NCI-H1105 (cell line): Measurements from ENCODE around the gene NUMBL.
"Not testable (repeated sequence)": the region's sequence is repeated elsewhere in the genome, so short reads cannot be mapped to it uniquely, and the experiment has no call there.

ENCODE experiments used
- DNase-seq: peaks from one replicate; lab custom pipeline; 2025; lab: John Stamatoyannopoulos, UW

The NUMBL gene

DNA sequence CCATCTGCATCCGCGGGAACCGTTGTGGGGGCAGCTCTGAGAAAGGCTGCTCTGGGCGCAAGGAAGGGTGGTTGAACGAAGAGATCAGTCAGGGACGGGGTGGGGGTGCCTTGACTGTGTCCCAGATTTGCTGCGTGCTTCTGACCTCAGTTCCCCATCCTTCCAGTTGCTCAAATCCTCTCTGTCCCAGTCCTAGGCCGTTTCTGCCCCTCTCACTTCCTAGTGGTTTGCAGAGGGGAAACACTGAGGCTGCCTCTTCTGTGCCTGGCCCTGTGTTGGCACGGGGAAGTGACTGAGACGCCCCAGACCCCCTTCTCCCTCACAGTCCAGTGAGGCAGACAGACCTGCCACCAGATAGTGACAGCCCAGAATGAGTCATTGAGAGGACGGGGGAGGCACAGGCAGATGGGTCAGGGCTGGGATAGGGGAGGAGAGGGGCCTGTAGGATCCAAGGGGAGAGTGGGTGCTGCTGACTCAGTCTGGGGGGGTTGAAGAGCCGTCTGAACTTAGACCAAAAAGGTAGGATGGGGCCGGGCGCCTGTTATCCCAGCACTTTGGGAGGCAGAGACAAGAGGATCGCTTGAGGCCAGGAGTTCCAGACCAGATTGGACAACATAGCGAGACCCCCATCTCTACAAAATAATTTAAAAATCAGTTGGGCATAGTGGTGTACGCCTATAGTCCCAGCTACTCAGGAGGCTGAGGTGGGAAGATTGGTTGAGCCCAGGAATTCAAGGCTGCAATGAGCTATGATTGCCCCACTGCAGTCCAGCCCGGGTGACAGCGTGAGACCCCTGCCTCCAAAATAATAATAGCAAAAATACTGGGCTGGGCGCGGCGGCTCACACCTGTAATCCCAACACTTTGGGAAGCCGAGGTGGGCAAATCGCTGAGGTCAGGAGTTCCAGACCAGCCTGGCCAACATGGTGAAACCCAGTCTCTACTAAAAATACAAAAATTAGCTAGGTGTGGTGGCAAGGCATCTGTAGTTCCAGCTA is 26.5 kb downstream of the NUMBL start:
- no peak for DNase-seq

DNA sequence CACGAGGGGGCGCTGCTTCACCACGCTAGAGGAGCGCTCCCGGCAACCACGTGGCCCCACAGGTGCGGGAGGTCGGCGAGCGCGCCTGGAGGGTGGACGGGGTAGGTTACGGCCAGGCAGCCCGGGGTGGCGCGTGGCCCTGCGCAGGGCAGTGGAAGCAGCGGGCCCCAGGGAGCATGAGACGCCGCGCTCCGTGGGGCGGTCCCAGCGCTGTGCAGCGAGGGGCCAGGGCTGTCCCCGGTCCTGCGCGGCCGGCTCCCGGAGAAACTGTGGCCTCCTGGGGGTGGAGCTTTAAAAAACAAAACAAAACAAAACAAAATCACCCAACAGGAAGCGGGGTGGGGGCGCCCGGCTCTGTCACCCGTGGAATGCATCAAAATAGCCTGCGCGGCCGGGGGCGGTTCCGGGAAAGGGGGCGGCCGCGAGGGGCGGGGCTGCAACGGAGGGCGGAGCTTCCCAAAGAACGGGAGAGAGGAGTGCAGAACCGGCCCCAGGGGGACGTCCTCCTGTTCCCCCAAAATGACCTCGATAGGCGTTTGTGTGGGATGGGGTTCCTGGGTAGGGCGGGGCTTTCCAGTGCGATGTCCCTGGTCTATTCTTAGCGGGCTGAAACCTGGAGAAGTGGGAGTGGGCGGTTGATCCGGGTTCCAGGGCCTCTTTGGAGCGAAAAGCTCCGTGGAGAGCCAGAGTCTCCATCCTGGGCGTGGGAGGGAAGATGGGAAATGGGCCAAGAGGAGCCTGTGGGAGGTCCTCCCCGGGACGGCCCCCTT is 27.3 kb downstream of the NUMBL start:
- peak; percentile 78 for DNase-seq

DNA sequence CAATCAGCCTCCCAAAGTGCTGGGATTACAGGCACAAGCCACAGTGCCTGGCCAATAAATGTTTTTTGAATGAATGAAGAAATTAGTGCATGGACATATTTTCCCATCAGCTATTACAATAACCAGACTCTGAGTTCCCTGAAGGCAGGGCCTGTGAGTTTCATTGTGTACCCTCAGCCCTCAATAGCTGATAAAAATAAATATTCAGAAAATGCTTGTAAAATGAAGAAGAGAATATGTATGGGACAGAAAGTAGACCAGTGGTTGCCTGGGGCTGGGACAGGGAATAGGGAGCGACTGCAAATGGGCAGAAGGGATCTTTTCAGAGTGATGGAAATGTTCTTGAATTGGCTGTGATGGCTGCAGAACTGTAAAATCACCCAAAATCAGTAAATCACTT is 28.8 kb downstream of the NUMBL start:
- no peak for DNase-seq

DNA sequence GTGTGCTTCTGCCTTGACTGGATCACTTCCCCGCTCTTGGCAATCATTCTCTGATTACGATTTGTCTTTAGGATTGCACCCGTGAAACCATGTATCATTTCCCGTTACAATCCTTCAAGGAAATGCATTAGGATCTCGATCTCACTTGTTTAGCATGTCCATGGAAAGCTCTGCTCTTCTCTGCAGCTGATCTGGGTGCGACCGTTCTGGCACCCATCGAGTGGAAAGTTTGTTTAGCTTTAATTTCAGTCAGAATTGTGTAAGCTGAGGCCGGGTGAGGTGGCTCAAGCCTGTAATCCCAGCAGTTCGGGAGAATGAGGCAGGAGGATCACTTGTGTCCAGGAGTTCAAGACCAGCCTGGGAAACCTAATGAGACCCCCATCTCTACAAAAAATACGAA is 30.9 kb downstream of the NUMBL start:
- no peak for DNase-seq

DNA sequence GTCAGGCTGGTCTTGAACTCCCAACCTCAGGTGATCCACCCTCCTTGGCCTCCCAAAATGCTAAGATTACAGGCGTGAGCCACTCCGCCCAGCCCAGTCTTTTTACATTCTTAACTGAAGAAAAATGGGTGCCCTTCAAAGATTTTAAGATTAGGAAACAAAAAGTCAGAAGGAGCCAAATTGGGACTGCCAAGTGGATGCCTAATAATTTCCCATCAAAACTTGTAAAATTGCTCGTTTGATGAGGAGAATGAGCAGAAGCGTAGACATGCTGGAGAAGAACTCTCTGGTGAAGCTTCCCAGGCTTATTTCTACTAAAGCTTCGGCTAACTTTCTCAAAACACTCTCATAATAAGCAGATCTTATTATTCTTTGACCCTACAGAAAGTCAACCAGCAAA is 31.3 kb downstream of the NUMBL start:
- DNase-seq: no peak

DNA sequence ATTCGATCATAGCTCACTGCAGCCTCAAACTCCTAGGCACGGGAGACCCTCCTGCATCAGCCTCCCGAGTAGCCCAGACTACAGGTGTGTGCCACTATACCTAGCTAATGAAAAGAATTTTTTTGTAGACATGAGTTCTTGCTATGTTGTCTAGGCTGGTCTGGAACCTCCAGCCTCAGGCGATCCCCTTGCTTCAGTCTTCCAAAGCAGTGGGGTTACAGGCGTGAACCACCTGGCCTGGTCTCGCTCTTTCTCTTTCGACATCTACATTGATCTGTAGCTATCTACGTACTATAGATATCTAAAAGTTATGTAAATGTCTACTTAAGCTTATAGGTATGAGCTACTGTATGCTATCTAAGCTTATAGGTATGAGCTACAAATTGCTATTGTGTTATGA is 32.4 kb downstream of the NUMBL start:
- DNase-seq: no peak

DNA sequence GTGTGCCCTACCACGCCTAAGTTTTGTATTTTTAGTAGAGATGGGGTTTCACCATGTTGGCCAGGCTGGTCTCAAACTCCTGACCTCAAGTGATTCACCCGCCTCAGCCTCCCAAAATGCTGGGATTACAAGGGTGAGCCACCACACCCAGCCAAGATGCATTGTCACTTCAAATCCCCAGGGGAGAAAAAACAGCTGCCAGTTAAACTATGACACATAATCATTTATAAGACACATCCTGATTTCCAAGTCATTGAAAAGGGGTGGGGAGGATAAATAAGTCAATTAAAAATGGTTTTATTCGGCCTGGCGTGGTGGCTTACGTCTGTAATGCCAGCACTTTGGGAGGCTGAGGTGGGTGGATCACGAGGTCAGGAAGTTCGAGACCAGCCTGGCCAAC is 34.8 kb downstream of the NUMBL start:
- DNase-seq: not testable (repeated sequence)

DNA sequence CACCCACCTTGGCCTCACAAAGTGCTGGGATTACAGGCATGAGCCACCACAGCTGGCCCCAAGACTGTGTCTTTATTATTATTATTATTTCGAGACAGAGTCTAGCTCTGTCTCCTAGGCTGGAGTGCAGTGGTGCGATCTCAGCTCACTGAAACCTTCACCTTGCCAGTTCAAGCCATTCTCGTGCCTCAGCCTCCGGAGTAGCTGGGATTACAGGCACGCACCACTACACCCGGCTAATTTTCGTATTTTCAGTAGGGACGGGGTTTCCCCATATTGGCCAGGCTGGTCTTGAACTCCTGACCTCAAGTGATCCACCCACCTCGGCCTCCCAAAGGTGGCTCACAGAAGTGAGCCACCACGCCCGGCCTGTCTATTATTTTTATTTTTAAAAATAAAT is 38.1 kb downstream of the NUMBL start:
- not testable (repeated sequence) for DNase-seq

DNA sequence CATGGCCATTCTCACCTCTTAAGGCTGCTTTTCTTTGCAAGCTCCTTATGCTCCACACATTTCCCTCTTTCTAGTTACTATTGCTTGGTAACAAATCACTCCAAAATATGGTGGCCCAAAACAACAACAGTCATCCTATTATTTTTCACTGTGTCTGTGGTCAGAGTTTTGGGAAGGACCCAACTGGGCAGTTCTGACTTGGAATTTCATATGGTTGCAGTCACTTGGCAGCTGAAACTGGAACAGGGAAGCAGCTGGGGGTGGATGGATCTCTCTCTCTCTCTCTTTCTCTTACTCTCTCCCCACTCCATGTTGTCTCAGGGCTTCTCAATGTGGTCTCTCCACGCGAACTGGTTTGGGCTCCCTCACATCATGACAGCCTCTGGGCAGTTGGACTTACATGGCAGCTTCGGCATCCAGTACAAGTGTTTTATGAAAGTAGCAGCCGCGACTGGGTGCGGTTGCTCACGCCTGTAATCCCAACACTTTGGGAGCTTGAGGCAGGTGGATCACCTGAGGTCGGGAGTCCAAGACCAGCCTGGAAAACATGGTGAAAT is 39.6 kb downstream of the NUMBL start:
- DNase-seq: no peak

DNA sequence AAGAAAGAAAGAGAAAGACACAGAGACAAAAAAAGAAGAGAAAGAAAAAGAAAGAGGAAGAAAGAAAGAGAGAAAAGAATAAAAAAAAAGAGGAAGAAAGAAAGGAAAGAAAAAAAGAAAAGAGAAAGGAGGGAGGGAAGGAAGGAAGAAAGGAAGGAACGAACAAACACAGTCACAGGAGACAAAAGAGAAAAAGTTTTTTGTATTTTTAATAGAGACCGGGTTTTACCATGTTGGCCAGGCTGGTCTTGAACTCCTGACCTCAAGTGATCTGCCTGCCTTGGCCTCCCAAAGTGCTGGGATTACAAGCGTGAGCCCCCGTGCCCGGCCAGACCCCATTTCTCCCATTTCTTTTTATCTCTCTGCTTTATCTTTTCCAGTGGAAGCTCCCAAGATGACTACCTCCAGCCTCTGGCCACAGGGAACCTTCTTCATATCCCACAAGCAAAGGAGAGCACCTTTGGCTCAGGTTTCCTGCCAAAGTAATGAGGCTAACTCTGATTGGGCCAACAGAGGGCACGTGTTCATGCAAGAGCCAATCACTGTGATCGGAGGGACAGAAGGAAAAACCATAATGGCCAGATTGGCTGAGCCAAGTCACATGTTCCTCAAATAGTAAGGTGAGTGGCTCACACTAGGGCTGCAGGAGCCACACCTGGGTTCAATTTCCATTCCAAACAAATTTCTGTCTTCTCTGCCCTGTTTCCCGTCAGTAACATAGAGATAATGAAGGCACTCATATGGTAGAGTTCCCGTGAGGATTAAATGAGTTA is 40.4 kb downstream of the NUMBL start:
- DNase-seq: not testable (repeated sequence)

DNA sequence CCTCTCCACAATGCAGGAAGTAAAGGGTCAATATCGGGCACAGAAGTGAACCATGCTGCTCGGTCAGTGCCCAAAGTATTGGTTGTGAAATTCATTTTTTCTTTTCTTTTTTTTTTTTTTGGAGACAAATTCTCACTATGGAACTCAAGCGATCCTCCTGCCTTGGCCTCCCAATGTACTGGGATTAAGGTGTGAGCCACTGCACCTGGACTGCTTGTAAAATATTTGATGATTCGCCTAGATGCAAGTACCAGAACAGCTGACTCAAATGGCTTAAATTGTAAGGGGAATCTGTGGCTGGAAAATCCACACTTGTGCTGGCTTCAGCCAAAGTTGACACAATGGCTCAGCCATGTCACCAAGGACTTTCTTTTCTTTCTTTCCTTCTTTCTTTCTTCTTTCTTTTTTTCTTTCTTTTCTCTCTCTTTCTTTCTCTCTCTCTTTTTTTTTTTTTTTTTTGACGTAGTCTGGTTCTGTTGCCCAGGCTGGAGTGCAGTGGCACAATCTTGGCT is 43.7 kb downstream of the NUMBL start:
- no peak for DNase-seq

DNA sequence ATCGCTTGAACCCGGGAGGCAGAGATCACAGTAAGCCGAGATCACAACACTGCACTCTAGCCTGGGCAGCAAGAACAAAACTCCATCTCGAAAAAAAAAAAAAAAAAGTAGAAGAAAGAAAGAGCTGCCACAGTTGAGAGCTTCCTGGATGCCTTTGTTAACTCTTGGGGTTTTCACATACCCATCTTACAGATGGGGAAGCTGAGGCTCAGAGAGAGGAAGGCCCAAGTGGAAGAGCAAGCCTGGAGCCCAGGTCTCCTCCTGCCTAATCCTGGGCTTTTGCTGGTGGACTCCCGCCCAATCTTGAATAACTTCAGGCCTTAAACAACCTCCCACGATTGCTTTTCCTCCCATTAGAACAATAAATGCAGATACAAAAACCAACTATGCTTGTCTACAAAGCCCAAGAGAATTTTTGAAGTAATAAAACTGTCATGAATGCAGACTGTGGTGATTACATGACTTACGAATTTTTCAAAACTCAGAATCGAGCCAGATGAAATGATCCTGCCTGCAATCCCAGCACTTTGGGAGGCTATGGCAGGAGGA is 47.6 kb downstream of the NUMBL start:
- DNase-seq: no peak

DNA sequence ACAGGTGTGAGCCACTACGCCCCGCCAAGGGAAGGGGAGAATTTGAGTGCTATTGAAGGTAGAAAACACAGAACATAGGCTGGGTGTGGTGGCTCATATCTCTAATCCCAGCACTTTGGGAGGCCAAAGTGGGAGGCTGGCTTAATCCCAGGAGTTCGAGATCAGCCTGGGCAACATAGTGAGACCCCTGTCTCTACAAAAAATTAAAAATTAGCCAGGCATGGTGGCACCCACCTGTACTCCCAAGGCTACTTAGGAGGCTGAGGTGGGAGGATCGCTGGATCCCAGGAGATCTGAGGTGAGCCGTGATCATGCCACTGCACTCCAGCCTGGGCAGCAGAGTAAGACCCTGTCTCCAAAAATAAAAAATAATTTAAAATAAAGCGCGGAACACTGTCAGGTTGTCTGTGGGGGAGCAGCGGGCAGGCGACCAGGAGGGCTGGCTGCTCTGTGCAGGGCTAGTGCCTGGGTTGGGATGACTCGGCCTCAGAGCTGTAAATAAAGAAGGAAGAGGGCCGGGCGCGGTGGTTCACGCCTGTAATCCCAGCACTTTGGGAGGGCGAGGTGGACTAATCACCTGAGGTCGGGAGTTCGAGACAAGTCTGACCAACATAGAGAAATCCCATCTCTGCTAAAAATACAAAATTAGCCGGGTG is 48.3 kb downstream of the NUMBL start:
- no peak for DNase-seq

DNA sequence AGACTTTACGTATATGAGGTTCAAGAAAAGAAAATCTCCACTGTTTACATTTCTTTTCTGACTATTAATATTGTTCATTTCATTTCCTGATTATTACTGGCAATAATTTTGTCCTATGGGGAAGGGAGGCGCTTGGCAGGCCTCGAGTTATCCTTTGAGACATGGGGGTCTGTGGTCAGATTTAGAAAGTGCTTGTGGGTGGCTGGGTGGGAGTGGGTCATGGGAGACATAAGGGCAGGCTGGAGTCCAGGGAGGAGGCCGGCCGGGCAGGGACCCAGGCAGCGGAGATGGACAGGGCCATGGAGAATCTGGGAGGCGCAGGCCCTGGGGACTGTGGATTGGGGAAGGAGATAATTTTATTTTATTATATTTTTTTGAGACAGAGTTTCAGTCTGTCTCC is 49.2 kb downstream of the NUMBL start:
- DNase-seq: no peak

DNA sequence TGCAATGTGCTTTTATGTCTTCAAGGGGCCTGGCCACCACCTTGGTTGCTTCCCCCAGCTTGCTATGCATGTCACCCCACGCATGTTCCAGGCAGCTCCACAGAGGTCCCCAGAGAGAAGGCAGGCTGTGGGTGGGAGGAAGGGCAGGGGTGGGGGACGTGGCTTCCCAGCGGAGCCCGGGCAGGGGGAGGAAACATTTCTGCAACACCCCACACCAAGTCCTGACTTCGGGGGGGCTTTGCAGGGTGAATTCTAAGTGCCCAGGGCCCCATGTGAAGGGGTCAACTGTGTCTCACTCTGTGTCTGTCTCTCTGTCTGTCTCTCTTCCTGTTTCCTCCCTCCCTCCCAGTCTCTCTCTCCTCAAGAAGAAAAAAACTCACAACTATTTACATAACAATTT is 49.7 kb downstream of the NUMBL start:
- no peak for DNase-seq

DNA sequence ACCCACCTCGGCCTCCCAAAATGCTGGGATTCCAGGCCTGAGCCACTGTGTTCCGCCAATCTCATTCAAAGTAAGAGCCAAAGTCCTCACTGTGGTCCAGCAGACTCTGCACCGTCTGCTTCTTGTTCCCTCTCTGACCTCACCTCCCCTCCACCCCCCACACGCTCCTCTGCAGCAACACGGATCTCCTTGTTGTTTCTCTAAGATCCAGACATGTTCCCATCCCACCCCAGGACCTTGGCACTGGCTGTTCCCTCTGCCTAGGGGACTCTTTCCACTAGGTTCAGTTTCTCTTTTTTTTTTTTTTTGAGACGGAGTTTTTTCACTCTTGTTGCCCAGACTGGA is 50.8 kb downstream of the NUMBL start:
- DNase-seq: no peak

DNA sequence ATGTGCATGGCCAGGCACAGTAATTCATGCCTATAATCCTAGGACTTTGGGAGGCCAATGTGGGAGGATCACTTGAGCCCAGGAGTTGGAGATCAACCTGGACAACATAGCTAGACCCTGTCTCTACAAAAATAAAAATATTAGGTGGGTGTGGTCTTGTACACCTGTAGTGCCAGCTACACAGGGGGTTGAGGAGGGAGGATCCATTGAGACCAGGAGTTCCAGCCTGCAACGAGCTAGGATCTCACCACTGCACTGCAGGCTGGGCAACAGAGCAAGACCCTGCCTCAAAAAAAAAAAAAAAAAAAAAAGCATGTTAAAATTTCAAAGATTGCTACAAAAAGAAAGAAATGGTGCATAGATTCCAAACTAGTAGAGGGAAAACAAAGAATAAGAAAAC is 52.1 kb downstream of the NUMBL start:
- DNase-seq: no peak

DNA sequence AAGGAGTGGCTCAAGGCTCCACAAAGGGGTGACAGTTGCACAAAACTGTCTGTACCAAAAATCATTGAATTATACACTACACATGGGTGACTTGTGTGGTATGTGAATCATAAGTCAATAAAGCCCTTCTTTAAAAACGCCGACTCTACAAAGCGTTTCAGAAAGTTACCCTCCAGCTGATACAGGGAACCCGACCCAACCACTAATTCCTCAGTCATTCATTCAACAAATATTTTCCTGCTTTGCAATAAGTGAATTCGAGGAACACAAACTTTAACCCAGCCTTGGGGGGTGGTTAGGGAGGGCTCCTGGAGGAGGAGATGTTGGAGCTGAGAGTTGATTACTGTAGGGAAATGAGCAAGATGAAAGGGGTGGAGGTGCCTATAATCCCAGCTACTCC is 57.2 kb downstream of the NUMBL start:
- DNase-seq: no peak

DNA sequence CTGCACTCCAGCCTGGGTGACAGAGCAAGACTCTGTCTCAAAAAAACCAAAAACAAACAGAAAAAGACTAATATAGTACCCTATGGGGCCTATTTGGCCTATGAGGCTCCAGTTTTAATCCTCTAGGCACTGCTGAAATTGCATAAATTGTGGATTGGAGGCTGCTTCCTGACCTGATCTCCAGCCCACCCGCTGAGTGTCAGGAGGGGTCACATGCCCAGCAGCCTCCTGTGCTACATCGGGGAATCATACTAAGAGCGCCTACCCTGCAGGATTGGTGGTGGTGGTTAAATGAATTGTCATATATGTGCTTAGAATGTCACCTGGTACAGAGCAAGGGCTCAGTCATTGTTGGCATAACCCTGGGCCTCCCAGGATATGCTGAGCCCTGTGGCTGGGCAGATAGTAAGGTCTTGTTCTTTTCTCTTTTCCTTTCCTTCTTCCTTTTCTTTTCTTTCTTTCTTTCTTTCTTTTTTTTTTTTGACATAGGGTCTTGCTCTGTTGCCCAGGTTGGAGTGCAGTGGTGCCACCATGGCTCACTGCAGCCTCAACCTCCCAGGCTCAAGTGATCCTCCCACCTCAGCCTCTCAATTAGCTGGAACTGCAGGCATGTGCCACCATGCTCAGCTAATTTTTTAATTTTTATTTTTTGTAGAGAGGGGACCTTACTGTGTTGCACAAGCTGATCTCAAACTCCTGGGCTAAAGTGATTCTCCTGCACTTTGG is 58.0 kb downstream of the NUMBL start:
- DNase-seq: no peak

DNA sequence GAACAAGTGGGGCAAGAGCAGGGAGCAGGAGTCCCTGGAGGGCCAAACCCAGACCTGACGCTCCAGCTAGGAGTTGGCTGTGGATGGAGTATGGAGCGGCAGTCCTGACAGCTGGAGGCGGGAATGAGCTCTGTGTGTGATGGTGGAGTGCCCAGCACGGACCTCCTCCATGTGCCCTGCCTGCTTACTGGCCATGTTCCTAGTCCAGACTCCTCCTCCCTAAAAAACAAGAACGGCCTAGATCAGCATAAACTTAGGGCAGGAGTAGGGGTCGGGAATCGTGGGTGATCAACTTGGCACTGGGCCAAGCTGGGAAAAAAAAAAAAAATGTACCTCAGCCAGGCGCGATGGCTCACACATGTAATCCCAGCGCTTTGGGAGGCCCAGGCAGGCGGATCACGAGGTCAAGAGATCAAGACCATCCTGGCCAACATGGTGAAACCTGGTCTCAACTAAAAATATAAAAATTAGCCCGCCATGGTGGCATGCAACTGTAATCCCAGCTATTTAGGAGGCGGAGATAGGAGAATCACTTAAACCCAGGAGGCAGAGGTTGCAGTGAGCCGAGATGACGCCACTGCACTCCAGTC is 59.8 kb downstream of the NUMBL start:
- no peak for DNase-seq
